ENCODE data around the gene MACF1. TPM values are rescaled to one million over a fixed set of nuclear protein-coding genes. Genes with fewer than 3 reads are reported as not detected.

The MACF1 gene
- polyA plus RNA-seq, 1 of the 3 experiments (the other 2 are of a cell fraction) = 37.6 TPM

- Histone ChIP-seq H3K9me3 (no peaks in the 10 kb centered on the region), H3K4me3 (ENCODE audit: low read depth in 2 of 2, low read length in 1 of 2) (no peak overlapping the region), H2AFZ (ENCODE audit: low read depth) (no peak overlapping the region), H3K36me3 (replicated peaks in 1 of 2; ENCODE audit: control insufficient read depth in 1 of 2, insufficient read depth in 2 of 2, low read length in 1 of 2) (peaks cover 9 to 17% of the 10 kb centered on the region in 2 experiments), H3K4me2 (peak overlapping the region; percentile 53; the same call in 1 of the 2 replicates), H3K27ac (ENCODE audit: low read depth in 2 of 2, low read length in 1 of 2) (peak overlapping the region in 1 of 2 experiments; percentile 36; a peak in 1 of 4 replicates), H3K9ac (no peak overlapping the region), H3F3A (replicated peaks; ENCODE audit: insufficient read depth) (no peaks in the 10 kb centered on the region), H3K9me2 (no peaks in the 10 kb centered on the region), H4K20me1 (ENCODE audit: insufficient read depth) (peaks cover 51% of the 10 kb centered on the region), H3K4me1 (ENCODE audit: control insufficient read depth in 1 of 2, insufficient read depth in 2 of 2, low read depth in 1 of 2, low read length in 1 of 2) (peaks cover 10 to 12% of the 10 kb centered on the region in 2 experiments; a peak in 2 of 4 replicates), H3K27me3 (ENCODE audit: insufficient read depth) (no peaks in the 10 kb centered on the region), H3K79me2 (ENCODE audit: insufficient read depth) (peaks cover 96% of the 10 kb centered on the region)
- 98% methylated on average over 8 of the region's 8 CpGs for WGBS (ENCODE audit: low lambda C conversion rate)
- no peak for DNase-seq
- TF ChIP-seq RCOR1 (IDR thresholded peaks at IDR 0.05; ENCODE audit: low read length) (no peak), CHD2 (IDR thresholded peaks at IDR 0.05; ENCODE audit: low read length, partially characterized antibody) (no peak), FOXM1 (IDR thresholded peaks at IDR 0.05; ENCODE audit: low read depth) (no peak), GATA2 (CRISPR knock-in tag; IDR thresholded peaks at IDR 0.05) (no peak), SMC3 (IDR thresholded peaks at IDR 0.05; ENCODE audit: low read depth, low read length) (no peak), ZBTB33 (IDR thresholded peaks at IDR 0.05; ENCODE audit: borderline replicate concordance, low read depth) (no peak), FOXJ3 (CRISPR knock-in tag; IDR thresholded peaks at IDR 0.05) (no peak), IRF3 (IDR thresholded peaks at IDR 0.05; ENCODE audit: low read depth, low read length) (no peak), CTCF (IDR thresholded peaks at IDR 0.05) (no peak), RAD21 (IDR thresholded peaks at IDR 0.05; ENCODE audit: low read length) (no peak), TEAD4 (IDR thresholded peaks at IDR 0.05; ENCODE audit: borderline replicate concordance, insufficient read depth) (no peak), RFX5 (IDR thresholded peaks at IDR 0.05; ENCODE audit: low read length) (no peak), TAF1 (IDR thresholded peaks at IDR 0.05; ENCODE audit: borderline replicate concordance, low read depth, low read length) (no peak), EZH2phosphoT487 (IDR thresholded peaks at IDR 0.05; ENCODE audit: borderline replicate concordance, low read depth) (no peak), SIN3A (IDR thresholded peaks at IDR 0.05; ENCODE audit: borderline replicate concordance, low read depth, low read length) (no peak), TCF12 (IDR thresholded peaks at IDR 0.05) (no peak), NRF1 (IDR thresholded peaks at IDR 0.05; ENCODE audit: low read depth, low read length) (no peak)
- TF ChIP-seq, protein P1, sequence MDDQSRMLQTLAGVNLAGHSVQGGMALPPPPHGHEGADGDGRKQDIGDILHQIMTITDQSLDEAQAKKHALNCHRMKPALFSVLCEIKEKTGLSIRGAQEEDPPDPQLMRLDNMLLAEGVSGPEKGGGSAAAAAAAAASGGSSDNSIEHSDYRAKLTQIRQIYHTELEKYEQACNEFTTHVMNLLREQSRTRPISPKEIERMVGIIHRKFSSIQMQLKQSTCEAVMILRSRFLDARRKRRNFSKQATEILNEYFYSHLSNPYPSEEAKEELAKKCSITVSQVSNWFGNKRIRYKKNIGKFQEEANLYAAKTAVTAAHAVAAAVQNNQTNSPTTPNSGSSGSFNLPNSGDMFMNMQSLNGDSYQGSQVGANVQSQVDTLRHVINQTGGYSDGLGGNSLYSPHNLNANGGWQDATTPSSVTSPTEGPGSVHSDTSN (IDR thresholded peaks at IDR 0.05) = no peak
- ChIA-PET POLR2A (interaction anchor here (0.6 kb wide), 1 partner anchor 257 kb away, joined by 3 read pairs; no protein-coding TSS in a partner anchor), CTCF (interaction anchor here (1.3 to 2.7 kb wide), 4 partner anchors 10 to 170 kb away, joined by 4 to 18 read pairs (median 10); no protein-coding TSS in a partner anchor)
Measured at GRCh38 chr1:39268906-39269305, 64.4 kb downstream of the MACF1 start.

Measured in SK-N-SH (cell line).